Effector memory CD8-positive, alpha-beta T cell (primary cell): ENCODE measurements around the gene IL22RA2.
"Not testable (repeated sequence)": the region's sequence is repeated elsewhere in the genome, so short reads cannot be mapped to it uniquely, and the experiment has no call there.

Experiments used
- ATAC-seq: fragments of 150-1000 bp; cut with Tn5 transposase; replicated peaks from 2 replicates; pipeline ENCODE4 v1.10.0; 2021; ENCODE audit warnings: mild to moderate bottlenecking, moderate library complexity
- DNase-seq, 3 experiments: peaks; one replicate each; pipeline ENCODE4 v3.0.0; 2021
- H3K27ac Mint-ChIP-seq, 2 donors: one replicate each; pipeline ENCODE4 v1.8.0; 2022; ENCODE audit warnings: mild to moderate bottlenecking in 2 of 2, mixed read lengths in 2 of 2, moderate library complexity in 2 of 2
- H3K27me3 Mint-ChIP-seq, 2 donors: one replicate each; pipeline ENCODE4 v1.8.0; 2022; ENCODE audit warnings: mixed read lengths in 2 of 2
- H3K36me3 Mint-ChIP-seq: one replicate; pipeline ENCODE4 v1.8.0; 2022; ENCODE audit warnings: mild to moderate bottlenecking, moderate library complexity, mixed read lengths; ENCODE audit not compliant: insufficient read depth
- H3K4me1 Mint-ChIP-seq, 2 donors: one replicate each; pipeline ENCODE4 v1.8.0; 2022; ENCODE audit warnings: low read depth in 2 of 2, mixed read lengths in 2 of 2
- H3K4me3 Mint-ChIP-seq, 2 donors: one replicate each; pipeline ENCODE4 v1.8.0; 2022; ENCODE audit warnings: mild to moderate bottlenecking in 2 of 2, mixed read lengths in 2 of 2, moderate library complexity in 2 of 2
- H3K9me3 Mint-ChIP-seq, 2 donors: one replicate each; pipeline ENCODE4 v1.8.0; 2022; ENCODE audit warnings: mixed read lengths in 2 of 2

IL22RA2 gene

GRCh38 chr6:137119196-137120104, 54.0 kb downstream of the IL22RA2 start:
- H3K36me3 Mint-ChIP-seq, result no peaks in the 10 kb centered on the region
- peaks cover 4 to 8% of the 10 kb centered on the region in 2 donors for H3K4me1 Mint-ChIP-seq
- no peak overlapping the region for H3K27ac Mint-ChIP-seq
- ATAC-seq (no peak), DNase-seq (no peak)
- no peak overlapping the region for H3K4me3 Mint-ChIP-seq
- no peaks in the 10 kb centered on the region for H3K9me3 Mint-ChIP-seq
- no peaks in the 10 kb centered on the region for H3K27me3 Mint-ChIP-seq

GRCh38 chr6:137117581-137117980, 55.9 kb downstream of the IL22RA2 start:
- Mint-ChIP-seq H3K27ac (no peak overlapping the region), H3K9me3 (no peaks in the 10 kb centered on the region), H3K4me1 (peaks cover 4 to 8% of the 10 kb centered on the region in 2 donors), H3K27me3 (no peaks in the 10 kb centered on the region), H3K4me3 (no peak overlapping the region), H3K36me3 (no peaks in the 10 kb centered on the region)
- DNase-seq (no peak), ATAC-seq (no peak)

DNA sequence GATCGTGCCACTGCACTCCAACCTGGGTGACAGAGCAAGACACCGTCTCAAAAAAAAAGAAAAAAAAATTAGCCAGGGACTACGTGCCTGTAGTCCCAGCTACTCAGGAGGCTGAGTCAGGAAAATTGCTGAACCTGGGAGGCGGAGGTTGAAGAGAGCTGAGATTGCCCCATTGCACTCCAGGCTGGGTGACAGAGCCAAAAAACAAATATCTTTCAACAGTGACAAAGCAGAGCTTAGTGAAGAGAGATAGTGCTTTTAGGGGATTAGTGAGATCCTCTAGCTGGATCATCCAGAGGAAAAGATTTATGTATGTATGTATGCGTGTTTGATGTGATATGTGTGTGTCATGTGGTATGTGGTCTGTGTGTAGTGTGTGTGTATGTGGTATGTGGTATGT, 56.6 kb downstream of the IL22RA2 start:
- ATAC-seq (no peak), DNase-seq (no peak)
- H3K9me3 Mint-ChIP-seq, result no peaks in the 10 kb centered on the region
- no peak overlapping the region for H3K4me3 Mint-ChIP-seq
- peaks cover 4% of the 10 kb centered on the region in 2 donors for H3K4me1 Mint-ChIP-seq
- no peaks in the 10 kb centered on the region for H3K36me3 Mint-ChIP-seq
- no peak overlapping the region for H3K27ac Mint-ChIP-seq
- no peaks in the 10 kb centered on the region for H3K27me3 Mint-ChIP-seq

DNA sequence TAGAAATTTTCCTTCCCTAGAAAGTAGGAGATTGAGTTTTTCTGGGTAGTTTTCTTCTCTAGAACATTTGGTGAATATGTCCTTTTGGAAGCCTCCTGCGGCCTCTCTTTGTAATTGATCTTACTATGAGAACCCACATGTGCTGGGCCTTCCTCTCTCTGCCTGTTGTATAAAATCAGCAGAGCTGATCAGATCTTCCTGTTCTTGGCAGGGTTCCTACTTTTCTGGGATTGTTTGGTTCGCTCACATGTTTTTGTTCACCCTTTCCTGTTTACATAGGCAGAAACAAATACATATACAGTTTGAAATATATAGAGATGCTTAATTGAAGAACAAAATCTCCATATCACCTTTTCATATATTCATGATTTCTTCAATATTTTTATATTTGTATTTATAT, 57.8 kb downstream of the IL22RA2 start:
- DNase-seq (no peak), ATAC-seq (no peak)
- Mint-ChIP-seq H3K4me3 (no peak overlapping the region), H3K4me1 (no peaks in the 10 kb centered on the region), H3K27ac (no peak overlapping the region), H3K36me3 (no peaks in the 10 kb centered on the region), H3K27me3 (no peaks in the 10 kb centered on the region), H3K9me3 (no peaks in the 10 kb centered on the region)

DNA sequence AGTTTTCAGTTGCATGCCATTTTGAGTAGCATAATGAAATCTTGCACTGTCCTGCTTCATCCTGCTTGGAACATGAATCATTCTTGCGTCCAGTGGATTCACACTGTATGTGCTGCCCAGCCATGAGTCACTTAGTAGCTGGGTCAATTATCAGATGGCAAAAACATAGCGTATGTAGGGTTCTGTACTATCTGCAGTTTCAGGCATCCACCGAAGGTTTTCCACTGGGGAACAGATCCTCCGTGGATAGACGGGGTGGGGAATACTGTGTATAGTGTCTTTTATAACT, 61.4 kb downstream of the IL22RA2 start:
- Mint-ChIP-seq H3K27ac (no peak overlapping the region), H3K9me3 (no peaks in the 10 kb centered on the region), H3K4me1 (no peaks in the 10 kb centered on the region), H3K4me3 (no peak overlapping the region), H3K27me3 (no peaks in the 10 kb centered on the region), H3K36me3 (no peaks in the 10 kb centered on the region)
- no peak for ATAC-seq
- DNase-seq, result no peak

- no peaks in the 10 kb centered on the region for H3K27me3 Mint-ChIP-seq
These were observed 62.0 kb downstream of the IL22RA2 start for GRCh38 chr6:137111296-137112066.

GRCh38 chr6:137107767-137108105, 65.7 kb downstream of the IL22RA2 start:
- no peak overlapping the region for H3K4me3 Mint-ChIP-seq
- no peaks in the 10 kb centered on the region for H3K27me3 Mint-ChIP-seq
- peaks cover 20 to 22% of the 10 kb centered on the region in 2 donors for H3K4me1 Mint-ChIP-seq
- peak overlapping the region in 1 of 2 donors; percentile 32 for H3K27ac Mint-ChIP-seq
- H3K9me3 Mint-ChIP-seq, result no peaks in the 10 kb centered on the region
- ATAC-seq (no peak), DNase-seq (no peak)
- no peaks in the 10 kb centered on the region for H3K36me3 Mint-ChIP-seq

More at GRCh38 chr6:137111296-137112066, 62.0 kb downstream of the IL22RA2 start:
- ATAC-seq (no peak), DNase-seq (no peak)
- H3K9me3 Mint-ChIP-seq, result no peaks in the 10 kb centered on the region
- H3K36me3 Mint-ChIP-seq, result no peaks in the 10 kb centered on the region
- no peaks in the 10 kb centered on the region for H3K4me1 Mint-ChIP-seq
- H3K27ac Mint-ChIP-seq, result no peak overlapping the region
- H3K4me3 Mint-ChIP-seq, result no peak overlapping the region

- not testable (repeated sequence) for H3K27me3 Mint-ChIP-seq, H3K4me3 Mint-ChIP-seq, H3K9me3 Mint-ChIP-seq, ATAC-seq, DNase-seq, H3K36me3 Mint-ChIP-seq
- Mint-ChIP-seq H3K27ac (peak overlapping the region in 1 of 2 donors; percentile 32), H3K4me1 (peaks cover 24 to 28% of the 10 kb centered on the region in 2 donors)
These were observed 66.2 kb downstream of the IL22RA2 start for GRCh38 chr6:137107047-137107766.

GRCh38 chr6:137106183-137106582, 67.3 kb downstream of the IL22RA2 start:
- H3K27ac Mint-ChIP-seq, result no peak overlapping the region
- ATAC-seq, result no peak
- no peaks in the 10 kb centered on the region for H3K36me3 Mint-ChIP-seq
- H3K4me3 Mint-ChIP-seq, result no peak overlapping the region
- peaks cover 24 to 28% of the 10 kb centered on the region in 2 donors for H3K4me1 Mint-ChIP-seq
- no peak for DNase-seq
- no peaks in the 10 kb centered on the region for H3K27me3 Mint-ChIP-seq
- H3K9me3 Mint-ChIP-seq, result no peaks in the 10 kb centered on the region

GRCh38 chr6:137105375-137105774, 68.1 kb downstream of the IL22RA2 start:
- H3K27me3 Mint-ChIP-seq, result no peaks in the 10 kb centered on the region
- H3K27ac Mint-ChIP-seq, result peak overlapping the region in 1 of 2 donors; percentile 59
- peak overlapping the region in 1 of 2 donors; percentile 27 for H3K4me3 Mint-ChIP-seq
- H3K4me1 Mint-ChIP-seq, result peaks cover 24 to 28% of the 10 kb centered on the region in 2 donors
- H3K9me3 Mint-ChIP-seq, result no peaks in the 10 kb centered on the region
- H3K36me3 Mint-ChIP-seq, result no peaks in the 10 kb centered on the region
- DNase-seq (no peak), ATAC-seq (peak; percentile 71)

DNA sequence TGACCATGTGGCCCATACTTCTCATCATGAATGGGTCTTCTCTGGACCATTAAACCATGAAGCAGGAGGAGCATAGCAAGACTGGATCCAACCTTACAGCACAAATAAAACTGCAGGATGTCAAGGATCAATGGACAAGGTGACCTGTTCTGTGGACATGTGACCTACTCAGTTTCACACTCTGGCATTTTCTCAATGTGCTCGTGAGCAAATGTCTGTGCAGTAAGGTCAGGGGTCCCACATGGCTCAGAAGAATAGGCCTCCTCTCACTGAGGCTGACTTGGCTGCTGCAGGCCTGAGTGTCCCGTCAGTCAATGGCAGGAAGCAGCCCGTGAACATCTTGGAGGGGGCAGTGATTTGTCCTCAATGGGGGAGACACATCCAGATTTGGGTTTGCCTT, 68.5 kb downstream of the IL22RA2 start:
- no peaks in the 10 kb centered on the region for H3K36me3 Mint-ChIP-seq
- H3K27ac Mint-ChIP-seq, result peak overlapping the region; percentile 59 to 61
- peak; percentile 2 for ATAC-seq
- H3K4me1 Mint-ChIP-seq, result peaks cover 24 to 28% of the 10 kb centered on the region in 2 donors
- H3K9me3 Mint-ChIP-seq, result no peaks in the 10 kb centered on the region
- no peak for DNase-seq
- no peaks in the 10 kb centered on the region for H3K27me3 Mint-ChIP-seq
- H3K4me3 Mint-ChIP-seq, result peak overlapping the region in 1 of 2 donors; percentile 27

GRCh38 chr6:137102851-137103492, 70.5 kb downstream of the IL22RA2 start:
- ATAC-seq (peak; percentile 75), DNase-seq (peak in 2 of 3 experiments; percentile 12 to 15)
- no peaks in the 10 kb centered on the region for H3K27me3 Mint-ChIP-seq
- no peak overlapping the region for H3K4me3 Mint-ChIP-seq
- peaks cover 24 to 28% of the 10 kb centered on the region in 2 donors for H3K4me1 Mint-ChIP-seq
- H3K36me3 Mint-ChIP-seq, result no peaks in the 10 kb centered on the region
- peak overlapping the region in 1 of 2 donors; percentile 15 for H3K27ac Mint-ChIP-seq
- no peaks in the 10 kb centered on the region for H3K9me3 Mint-ChIP-seq
